H1 (cell line): Measurements from ENCODE around the gene STK39. TPM values are rescaled to one million over a fixed set of nuclear protein-coding genes. Genes with fewer than 3 reads are reported as not detected.

Experiments
- CTCF ChIA-PET: fragments of 300-600 bp; sonication (Branson Sonifier 250); formaldehyde crosslinking; loops from one replicate; lab custom pipeline; 2021; ENCODE audit not compliant: partially characterized antibody; lab: Charles Lee
- POLR2A ChIA-PET: fragments of 300-600 bp; sonication (Branson Sonifier 250); formaldehyde crosslinking; loops from one replicate; lab custom pipeline; 2021; ENCODE audit warnings: inconsistent platforms; ENCODE audit not compliant: partially characterized antibody; lab: Charles Lee
- DNase-seq, 2 experiments: peaks; one replicate each; pipeline versions ENCODE4 v3.0.0 to v3.0.0-alpha.2; 2010 to 2022; ENCODE audit warnings: low spot score in 2 of 2, low read depth in 1 of 2, mixed read lengths in 1 of 2
- FAIRE-seq: peaks from 2 replicates; lab custom pipeline; 2011; peaks lifted over from hg19 to GRCh38; lab: Jason Lieb, UNC
- H2AFZ ChIP-seq: 2 replicates; pipeline ENCODE4 v1.8.1; 2012; ENCODE audit warnings: low read length, inconsistent platforms
- H2AK5ac ChIP-seq: 2 replicates; pipeline ENCODE4 v1.6.1; 2013; ENCODE audit warnings: low read depth, low read length
- H2BK120ac ChIP-seq: replicated peaks from 2 replicates; pipeline ENCODE3; 2013; ENCODE audit warnings: low read depth, low read length, inconsistent platforms
- H2BK12ac ChIP-seq: 2 replicates; pipeline ENCODE4 v1.6.1; 2013; ENCODE audit warnings: low read depth, low read length
- H2BK15ac ChIP-seq: 2 replicates; pipeline ENCODE4 v1.6.1; 2013; ENCODE audit warnings: low read length
- H2BK20ac ChIP-seq: 2 replicates; pipeline ENCODE4 v1.6.1; 2013; ENCODE audit warnings: low read length
- H2BK5ac ChIP-seq: 2 replicates; pipeline ENCODE4 v1.6.1; 2013; ENCODE audit warnings: low read depth, low read length
- H3K14ac ChIP-seq: 2 replicates; pipeline ENCODE4 v1.6.1; 2013; ENCODE audit warnings: inconsistent platforms; ENCODE audit not compliant: insufficient read length
- H3K18ac ChIP-seq: 2 replicates; pipeline ENCODE4 v1.6.1; 2013; ENCODE audit warnings: low read length; ENCODE audit errors: extremely low read depth
- H3K23ac ChIP-seq: 2 replicates; pipeline ENCODE4 v1.6.1; 2013; ENCODE audit warnings: inconsistent platforms; ENCODE audit not compliant: insufficient read length
- H3K23me2 ChIP-seq: 2 replicates; pipeline ENCODE4 v1.6.1; 2013; ENCODE audit warnings: low read depth, low read length
- H3K27ac ChIP-seq: 2 replicates; pipeline ENCODE4 v1.6.1; 2011; ENCODE audit warnings: low read depth, low read length, inconsistent platforms
- H3K27me3 ChIP-seq, 4 experiments: replicated peaks in 1 of 4; 1 replicate in 1 of 4; 2 replicates in 3 of 4; pipeline versions ENCODE4 v1.6.1 to v1.8.1; 2011 to 2013; ENCODE audit warnings: low read length in 3 of 4, mild to moderate bottlenecking in 3 of 4, inconsistent platforms in 2 of 4, mixed read lengths in 2 of 4, moderate library complexity in 1 of 4; ENCODE audit not compliant: control insufficient read depth in 3 of 4, insufficient read depth in 3 of 4; ENCODE audit errors: extremely low read depth in 1 of 4
- H3K36me3 ChIP-seq, 4 experiments: 2 replicates each; pipeline versions ENCODE4 v1.6.1 to v1.8.1; 2011 to 2013; ENCODE audit warnings: mild to moderate bottlenecking in 4 of 4, low read length in 3 of 4, moderate library complexity in 2 of 4, control low read depth in 1 of 4, inconsistent platforms in 1 of 4; ENCODE audit not compliant: insufficient read depth in 4 of 4, control insufficient read depth in 2 of 4
- H3K4ac ChIP-seq: replicated peaks from 2 replicates; pipeline ENCODE3; 2013; ENCODE audit warnings: low read length, low read depth, mixed read lengths, inconsistent platforms; ENCODE audit not compliant: insufficient read length
- H3K4me1 ChIP-seq, 4 experiments: replicated peaks in 1 of 4; 1 replicate in 1 of 4; 2 replicates in 3 of 4; pipeline versions ENCODE4 v1.6.1 to v1.8.1; 2011 to 2013; ENCODE audit warnings: low read length in 3 of 4, inconsistent platforms in 2 of 4, mixed read lengths in 1 of 4; ENCODE audit not compliant: insufficient read depth in 4 of 4, control insufficient read depth in 3 of 4
- H3K4me2 ChIP-seq, 2 experiments: 2 replicates each; pipeline versions ENCODE4 v1.6.1 to v1.8.1; 2011 to 2013; ENCODE audit warnings: low read depth in 2 of 2, low read length in 2 of 2, control low read depth in 1 of 2, inconsistent platforms in 1 of 2, mild to moderate bottlenecking in 1 of 2; ENCODE audit not compliant: insufficient read depth in 1 of 2
- H3K4me3 ChIP-seq, 4 experiments: fragments of 200-600, 300-600 bp in 1 of 4; sonication (generic), shearing (Covaris generic), sonication (Bioruptor Twin) in 1 of 4; 2 replicates each; pipeline versions ENCODE4 v1.5.1 to v1.8.1; 2011 to 2016; ENCODE audit warnings: low read length in 4 of 4, low read depth in 3 of 4, control low read depth in 2 of 4, inconsistent platforms in 2 of 4, mild to moderate bottlenecking in 2 of 4, mixed read lengths in 1 of 4, moderate library complexity in 1 of 4; ENCODE audit not compliant: insufficient read depth in 2 of 4; ENCODE audit errors: extremely low read depth in 1 of 4
- H3K56ac ChIP-seq: replicated peaks from 2 replicates; pipeline ENCODE3; 2013; ENCODE audit warnings: low read depth, mild to moderate bottlenecking, mixed read lengths, low read length, inconsistent platforms; ENCODE audit not compliant: insufficient read length
- H3K79me1 ChIP-seq: 2 replicates; pipeline ENCODE4 v1.6.1; 2013; ENCODE audit warnings: low read depth, low read length, control low read depth
- H3K79me2 ChIP-seq, 2 experiments: 2 replicates each; pipeline versions ENCODE4 v1.6.1 to v1.8.1; 2012 to 2013; ENCODE audit warnings: low read length in 2 of 2, mild to moderate bottlenecking in 2 of 2, inconsistent platforms in 1 of 2; ENCODE audit not compliant: insufficient read depth in 2 of 2, control insufficient read depth in 1 of 2
- H3K9ac ChIP-seq, 4 experiments: replicated peaks in 1 of 4; 1 replicate in 1 of 4; 2 replicates in 3 of 4; pipeline versions ENCODE4 v1.6.1 to v1.8.1; 2011 to 2013; ENCODE audit warnings: low read depth in 3 of 4, low read length in 3 of 4, control low read depth in 2 of 4, mild to moderate bottlenecking in 2 of 4, moderate library complexity in 2 of 4, inconsistent platforms in 1 of 4; ENCODE audit errors: extremely low read depth in 1 of 4
- H3K9me3 ChIP-seq, 2 experiments: 2 replicates each; pipeline versions ENCODE4 v1.6.1 to v1.8.1; 2012 to 2013; ENCODE audit warnings: mild to moderate bottlenecking in 2 of 2, moderate library complexity in 2 of 2, control low read depth in 1 of 2, inconsistent platforms in 1 of 2, low read depth in 1 of 2, low read length in 1 of 2, mixed read lengths in 1 of 2; ENCODE audit not compliant: insufficient read depth in 2 of 2
- H4K20me1 ChIP-seq, 2 experiments: replicated peaks in 1 of 2; 2 replicates each; pipeline versions ENCODE3 to v1.8.1; 2011 to 2013; ENCODE audit warnings: inconsistent platforms in 2 of 2, low read length in 2 of 2, mild to moderate bottlenecking in 1 of 2; ENCODE audit not compliant: insufficient read depth in 2 of 2, control insufficient read depth in 1 of 2
- H4K5ac ChIP-seq: 2 replicates; pipeline ENCODE4 v1.6.1; 2013; ENCODE audit warnings: low read length, low read depth, mixed read lengths, inconsistent platforms; ENCODE audit not compliant: insufficient read length
- H4K8ac ChIP-seq: 2 replicates; pipeline ENCODE4 v1.8.0; 2013; ENCODE audit warnings: mild to moderate bottlenecking, moderate library complexity, low read length, inconsistent platforms; ENCODE audit not compliant: insufficient read depth; ENCODE audit errors: extremely low read depth
- H4K91ac ChIP-seq: replicated peaks from 2 replicates; pipeline ENCODE3; 2013; ENCODE audit warnings: low read length, mixed read lengths, inconsistent platforms; ENCODE audit not compliant: insufficient read length
- BRCA1 ChIP-seq: IDR thresholded peaks from 2 replicates; pipeline ENCODE4 v1.6.1; 2012; ENCODE audit warnings: low read depth, low read length, improper control_type of control experiment
- CEBPB ChIP-seq: IDR thresholded peaks from 2 replicates; pipeline ENCODE4 v1.6.1; 2012; ENCODE audit warnings: low read depth, low read length
- CTBP2 ChIP-seq: IDR thresholded peaks from 2 replicates; pipeline ENCODE4 v1.7.0; 2011; ENCODE audit warnings: borderline replicate concordance, mild to moderate bottlenecking, moderate library complexity, mixed read lengths, low read length; ENCODE audit not compliant: insufficient read depth, insufficient read length
- GTF2F1 ChIP-seq: IDR thresholded peaks from 2 replicates; pipeline ENCODE4 v1.6.1; 2012; ENCODE audit warnings: low read depth, low read length, improper control_type of control experiment, borderline replicate concordance
- KDM4A ChIP-seq: IDR thresholded peaks from one replicate; pipeline ENCODE4 v1.7.1; 2012; ENCODE audit warnings: low read depth, mild to moderate bottlenecking, moderate library complexity, low read length, inconsistent platforms; ENCODE audit not compliant: severe bottlenecking
- NANOG ChIP-seq: IDR thresholded peaks from 2 replicates; pipeline ENCODE4 v1.6.1; 2011; ENCODE audit warnings: low read length, low read depth, mild to moderate bottlenecking, inconsistent platforms; ENCODE audit not compliant: insufficient read depth, poor library complexity, severe bottlenecking
- SIN3A ChIP-seq, 2 experiments: IDR thresholded peaks in 1 of 2; conservative IDR thresholded peaks in 1 of 2; 2 replicates each; pipeline ENCODE4 v1.6.1; 2011 to 2012; ENCODE audit warnings: low read length in 2 of 2, improper control_type of control experiment in 1 of 2, low read depth in 1 of 2, mild to moderate bottlenecking in 1 of 2
- SIX5 ChIP-seq: IDR thresholded peaks from 2 replicates; pipeline ENCODE4 v1.6.1; 2011; ENCODE audit warnings: mild to moderate bottlenecking, low read depth, low read length
- SP1 ChIP-seq: IDR thresholded peaks from 2 replicates; pipeline ENCODE4 v1.6.1; 2011; ENCODE audit warnings: low read depth, low read length
- SP2 ChIP-seq: IDR thresholded peaks from 2 replicates; pipeline ENCODE4 v1.6.1; 2012; ENCODE audit warnings: mild to moderate bottlenecking, low read length, inconsistent platforms
- TAF1 ChIP-seq: IDR thresholded peaks from 2 replicates; pipeline ENCODE4 v1.6.1; 2011; ENCODE audit warnings: mild to moderate bottlenecking, low read depth, low read length
- TAF7 ChIP-seq: optimal IDR thresholded peaks from 2 replicates; pipeline ENCODE3; 2011; ENCODE audit warnings: low read depth, mild to moderate bottlenecking, inconsistent platforms, low read length, moderate library complexity, borderline replicate concordance
- TBP ChIP-seq: IDR thresholded peaks from 2 replicates; pipeline ENCODE4 v1.6.1; 2011; ENCODE audit warnings: low read depth, low read length, improper control_type of control experiment
- TCF12 ChIP-seq: IDR thresholded peaks from 2 replicates; pipeline ENCODE4 v1.6.1; 2011; ENCODE audit warnings: low read depth, mild to moderate bottlenecking, low read length
- YY1 ChIP-seq: IDR thresholded peaks from 2 replicates; pipeline ENCODE4 v1.6.1; 2011; ENCODE audit warnings: low read depth, mild to moderate bottlenecking, low read length
- ZNF274 ChIP-seq: IDR thresholded peaks from 2 replicates; pipeline ENCODE4 v1.7.0; 2012; ENCODE audit warnings: low read length, borderline replicate concordance; ENCODE audit errors: extremely low read depth
- WGBS, 2 experiments: shearing (Covaris generic) in 1 of 2; methylation state at CpG; one replicate each; pipeline versions ENCODE4 v1.1.6 to v1.1.7; 2013 to 2015; ENCODE audit warnings: low lambda C conversion rate in 2 of 2, mixed read lengths in 2 of 2, inconsistent platforms in 1 of 2, low coverage in 1 of 2, missing lambda C conversion rate in 1 of 2; ENCODE audit not compliant: insufficient replicate concordance in 2 of 2, insufficient coverage in 1 of 2, insufficient read length in 1 of 2; ENCODE audit errors: extremely low coverage in 1 of 2, missing lambda C conversion rate in 1 of 2; 5-methylcytosine and 5-hydroxymethylcytosine counted together
- polyA plus RNA-seq, 7 experiments: library from polyadenylated mRNA; depleted of rRNA in 3 of 7; stranded (reverse) in 5 of 7; unstranded in 2 of 7; fragments of >200 nt in 5 of 7; fragments of 200-250 nt in 2 of 7; gene quantifications; 1 replicate in 5 of 7; 2 replicates in 1 of 7; 4 replicates in 1 of 7; pipeline versions ENCODE4 v1.2.1 to v1.2.3, GENCODE V29; 2011 to 2013; ENCODE audit warnings: missing spikeins in 2 of 7, mixed read lengths in 2 of 7
- total RNA-seq: library from RNA; stranded (reverse); fragmentation: NEBNext Ultra II Directional; extraction: Animal tissue kit (Norgen Biotek cat#: 25700); gene quantifications from 2 replicates; pipeline ENCODE4 v1.2.1, GENCODE V29; 2021

STK39 gene
- total and polyA plus RNA-seq, 2 of the 8 experiments (the other 6 are each of a cell fraction or from before 2014, with no cell fraction given): 13.7 to 23.8 TPM

- Histone ChIP-seq H3K4me1 (peaks cover 0 to 7% (median 5%) of the 10 kb centered on the region in 4 experiments; a peak in 6 of 7 replicates), H3K36me3 (no peaks in the 10 kb centered on the region), H3K79me1 (no peaks in the 10 kb centered on the region), H3K4me3 (no peak overlapping the region), H2BK5ac (no peak overlapping the region), H3K4me2 (no peak overlapping the region), H4K8ac (no peak overlapping the region), H3K9ac (no peak overlapping the region), H3K23me2 (no peaks in the 10 kb centered on the region), H3K27ac (no peak overlapping the region), H3K18ac (no peak overlapping the region), H3K9me3 (no peaks in the 10 kb centered on the region), H2BK20ac (no peak overlapping the region), H3K23ac (no peak overlapping the region), H2BK120ac (no peak overlapping the region), H2AFZ (no peak overlapping the region), H4K20me1 (no peaks in the 10 kb centered on the region), H2AK5ac (no peak overlapping the region), H3K79me2 (no peaks in the 10 kb centered on the region), H4K91ac (no peak overlapping the region), H3K56ac (no peak overlapping the region), H2BK15ac (no peak overlapping the region), H3K14ac (no peak overlapping the region), H3K27me3 (no peaks in the 10 kb centered on the region), H2BK12ac (no peak overlapping the region), H4K5ac (no peak overlapping the region), H3K4ac (no peak overlapping the region)
- FAIRE-seq: no peak
- ChIA-PET CTCF (interaction anchor here (0.6 to 2.3 kb wide), 7 partner anchors 20 to 732 kb away, joined by 3 to 14 read pairs (median 4); no protein-coding TSS in a partner anchor), POLR2A (no interaction called here)
- no peak for DNase-seq
- 94% methylated on average over 1 of the region's 1 CpG; no CpG with 5 or more reads in 1 of the 2 experiments for WGBS, 2 experiments
- TF ChIP-seq TBP (no peak), BRCA1 (no peak), SIN3A (conservative IDR thresholded peaks at IDR 0.05 in 1 of 2, IDR thresholded peaks at IDR 0.05 in 1 of 2; ENCODE audit: low read depth in 1 of 2, low read length in 2 of 2) (no peak), SP2 (no peak), CTBP2 (no peak), NANOG (no peak), SP1 (no peak), GTF2F1 (no peak), TCF12 (no peak), KDM4A (no peak), SIX5 (no peak), CEBPB (no peak), TAF7 (no peak), YY1 (no peak), ZNF274 (no peak), TAF1 (no peak)
These were observed 303.5 kb downstream of the STK39 start for GRCh38 chr2:167943897-167944296.
